ENCODE measurements around the gene KCTD16. TPM values are rescaled to one million over a fixed set of nuclear protein-coding genes. Genes with fewer than 3 reads are reported as not detected.

KCTD16 gene
- total RNA-seq, 1 donor, result under 0.01 TPM

DNA sequence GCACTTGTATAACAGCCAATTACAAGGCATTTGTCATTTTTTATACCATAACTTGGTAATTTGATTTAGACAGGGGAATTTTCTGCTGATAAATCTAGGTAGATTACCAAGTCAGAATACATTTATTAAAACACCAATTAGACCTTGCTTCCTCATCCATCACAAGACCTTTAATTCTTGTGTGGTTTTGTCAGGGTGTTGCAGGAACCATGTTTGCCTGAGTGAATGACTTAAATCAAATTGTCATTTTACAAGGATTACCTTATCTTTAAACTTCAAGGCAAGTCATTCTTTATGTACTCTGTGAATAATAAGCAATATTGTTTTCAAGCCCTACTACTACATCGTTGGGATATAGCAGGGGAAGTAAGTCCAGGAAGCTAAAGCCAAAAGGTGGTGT, 257.7 kb downstream of the KCTD16 start:
- Histone ChIP-seq H3K4me1 (ENCODE audit: insufficient read depth, low read length) (no peaks in the 10 kb centered on the region), H3K27me3 (ENCODE audit: insufficient read depth, low read length) (no peaks in the 10 kb centered on the region), H3K4me3 (ENCODE audit: low read length) (no peak overlapping the region), H3K9me3 (ENCODE audit: low read depth, low read length) (no peaks in the 10 kb centered on the region)

GRCh38 chr5:144429405-144429804, 258.7 kb downstream of the KCTD16 start:
- H3K4me1 ChIP-seq (ENCODE audit: insufficient read depth, low read length), result no peaks in the 10 kb centered on the region

DNA sequence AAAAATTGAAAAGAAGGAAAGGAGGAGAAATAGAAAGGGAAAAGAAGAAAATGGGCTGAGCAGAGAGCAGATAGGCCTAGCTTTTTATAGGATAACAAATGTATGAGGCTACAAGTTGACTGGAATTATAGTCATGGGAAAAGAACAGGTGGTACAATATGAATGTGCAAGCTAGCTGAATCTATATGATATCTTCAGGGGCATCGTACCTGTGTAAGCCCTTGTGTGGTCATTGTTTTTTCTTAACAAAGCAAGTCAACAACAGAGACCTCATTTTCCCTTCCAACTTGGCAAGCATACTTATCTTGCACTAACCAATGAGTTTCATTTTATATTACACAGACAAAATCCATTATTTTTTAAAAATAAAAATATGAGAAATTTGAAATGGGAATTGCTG, 259.2 kb downstream of the KCTD16 start:
- no peaks in the 10 kb centered on the region for H3K9me3 ChIP-seq (ENCODE audit: low read depth, low read length)
- no peaks in the 10 kb centered on the region for H3K4me1 ChIP-seq (ENCODE audit: insufficient read depth, low read length)
- H3K4me3 ChIP-seq (ENCODE audit: low read length), result no peak overlapping the region
- H3K27me3 ChIP-seq (ENCODE audit: insufficient read depth, low read length), result no peaks in the 10 kb centered on the region

More at GRCh38 chr5:144429405-144429804, 258.7 kb downstream of the KCTD16 start:
- Histone ChIP-seq H3K4me3 (ENCODE audit: low read length) (no peak overlapping the region), H3K27me3 (ENCODE audit: insufficient read depth, low read length) (no peaks in the 10 kb centered on the region), H3K9me3 (ENCODE audit: low read depth, low read length) (no peaks in the 10 kb centered on the region)

DNA sequence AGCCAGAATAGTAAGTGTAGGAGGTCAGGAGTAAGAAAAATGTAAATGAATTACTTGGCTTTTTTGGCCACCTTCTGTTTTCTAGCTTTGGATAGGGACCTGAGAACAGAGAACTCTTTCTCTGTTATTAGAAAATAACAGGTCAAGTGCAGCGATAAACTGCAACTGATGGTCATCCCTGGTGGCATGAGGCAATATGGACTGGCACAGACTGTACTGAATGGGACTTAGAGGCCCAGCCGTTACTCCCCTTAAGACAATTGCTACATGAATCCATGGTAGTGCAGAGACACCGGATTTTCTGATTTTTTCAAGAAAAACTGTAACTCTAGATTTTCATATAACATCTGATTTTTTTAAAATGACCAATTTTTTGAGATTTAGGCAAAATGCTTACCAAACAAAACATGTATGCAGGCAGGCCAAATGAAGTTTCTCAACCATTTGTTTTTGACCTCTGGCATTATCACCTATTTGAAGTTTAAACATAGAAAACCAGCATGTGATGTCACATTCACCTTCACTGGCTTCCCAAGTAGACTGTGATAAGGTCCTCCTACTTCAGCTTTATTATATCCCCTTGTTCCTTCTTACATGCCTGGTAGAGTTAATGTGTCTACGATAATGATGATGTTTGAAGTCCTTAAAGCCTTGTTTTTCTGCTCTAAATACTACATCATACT, 262.6 kb downstream of the KCTD16 start:
- Histone ChIP-seq H3K4me1 (ENCODE audit: insufficient read depth, low read length) (no peaks in the 10 kb centered on the region), H3K4me3 (ENCODE audit: low read length) (no peak overlapping the region), H3K27me3 (ENCODE audit: insufficient read depth, low read length) (no peaks in the 10 kb centered on the region), H3K9me3 (ENCODE audit: low read depth, low read length) (no peaks in the 10 kb centered on the region)

- Histone ChIP-seq H3K27me3 (ENCODE audit: insufficient read depth, low read length) (no peaks in the 10 kb centered on the region), H3K9me3 (ENCODE audit: low read depth, low read length) (no peaks in the 10 kb centered on the region), H3K4me1 (ENCODE audit: insufficient read depth, low read length) (no peaks in the 10 kb centered on the region), H3K4me3 (ENCODE audit: low read length) (no peak overlapping the region)
These were observed 263.2 kb downstream of the KCTD16 start for GRCh38 chr5:144433893-144434292.

DNA sequence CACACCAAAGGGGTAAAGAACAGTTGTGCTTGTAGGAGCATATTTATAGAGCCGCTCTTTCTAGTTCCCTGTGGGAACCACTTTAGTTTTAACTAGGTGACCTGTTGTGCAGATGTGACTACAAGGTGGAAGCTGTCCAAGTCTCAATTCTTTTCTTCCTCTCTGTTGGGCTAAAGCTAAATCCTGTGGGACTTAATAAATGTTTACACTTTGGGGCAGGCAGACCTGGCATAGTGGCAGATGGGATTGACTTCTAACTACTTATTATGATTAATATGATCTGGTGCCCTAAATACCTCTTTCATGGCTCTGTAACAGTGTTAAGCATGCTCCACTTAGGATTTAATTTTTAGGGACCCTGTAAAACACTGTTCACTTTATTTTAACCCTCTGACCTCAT, 265.3 kb downstream of the KCTD16 start:
- no peaks in the 10 kb centered on the region for H3K27me3 ChIP-seq (ENCODE audit: insufficient read depth, low read length)
- peaks cover 2% of the 10 kb centered on the region for H3K9me3 ChIP-seq (ENCODE audit: low read depth, low read length)
- H3K4me3 ChIP-seq (ENCODE audit: low read length), result no peak overlapping the region
- no peaks in the 10 kb centered on the region for H3K4me1 ChIP-seq (ENCODE audit: insufficient read depth, low read length)

DNA sequence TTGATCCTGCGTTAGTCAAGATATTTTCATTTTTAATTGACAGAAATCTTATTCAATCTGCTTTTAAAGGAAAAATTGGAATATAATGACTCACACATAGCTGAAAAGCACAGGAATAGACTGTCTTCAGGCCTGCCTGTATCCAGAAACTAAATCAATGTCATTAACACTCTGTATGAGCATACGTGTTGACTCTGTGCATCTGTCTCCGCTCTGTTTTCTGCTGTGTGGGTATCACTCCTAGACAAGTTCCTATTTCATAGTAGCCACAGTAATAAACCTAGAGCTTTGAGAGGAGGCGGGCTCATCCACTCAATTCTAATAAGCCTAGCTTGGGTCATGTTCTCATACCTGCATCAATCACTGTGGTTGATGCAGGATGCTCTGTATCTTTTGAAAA, 267.6 kb downstream of the KCTD16 start:
- Histone ChIP-seq H3K4me1 (ENCODE audit: insufficient read depth, low read length) (no peaks in the 10 kb centered on the region), H3K9me3 (ENCODE audit: low read depth, low read length) (peaks cover 12% of the 10 kb centered on the region), H3K27me3 (ENCODE audit: insufficient read depth, low read length) (no peaks in the 10 kb centered on the region), H3K4me3 (ENCODE audit: low read length) (no peak overlapping the region)

DNA sequence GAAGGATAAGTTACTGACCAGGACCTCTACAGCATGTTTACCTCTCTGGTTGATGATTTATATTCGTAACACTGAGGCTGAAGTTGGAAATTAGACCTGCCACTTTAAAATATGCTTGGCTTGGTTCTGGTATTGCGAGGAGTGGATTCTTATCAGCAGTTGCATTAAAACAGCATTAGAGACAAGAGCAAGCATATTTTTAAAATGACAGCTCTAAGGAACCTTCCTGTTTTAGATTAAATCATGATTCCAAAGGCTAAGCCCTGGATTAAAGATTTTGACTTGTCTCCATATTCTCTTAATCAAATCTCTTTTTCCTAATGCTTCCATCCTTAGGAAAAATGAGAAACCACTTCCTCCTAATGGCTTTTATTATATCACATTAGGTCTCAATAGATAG, 277.8 kb downstream of the KCTD16 start:
- peaks cover 3% of the 10 kb centered on the region for H3K9me3 ChIP-seq (ENCODE audit: low read depth, low read length)
- no peak overlapping the region for H3K4me3 ChIP-seq (ENCODE audit: low read length)
- H3K27me3 ChIP-seq (ENCODE audit: insufficient read depth, low read length), result no peaks in the 10 kb centered on the region
- H3K4me1 ChIP-seq (ENCODE audit: insufficient read depth, low read length), result no peaks in the 10 kb centered on the region

DNA sequence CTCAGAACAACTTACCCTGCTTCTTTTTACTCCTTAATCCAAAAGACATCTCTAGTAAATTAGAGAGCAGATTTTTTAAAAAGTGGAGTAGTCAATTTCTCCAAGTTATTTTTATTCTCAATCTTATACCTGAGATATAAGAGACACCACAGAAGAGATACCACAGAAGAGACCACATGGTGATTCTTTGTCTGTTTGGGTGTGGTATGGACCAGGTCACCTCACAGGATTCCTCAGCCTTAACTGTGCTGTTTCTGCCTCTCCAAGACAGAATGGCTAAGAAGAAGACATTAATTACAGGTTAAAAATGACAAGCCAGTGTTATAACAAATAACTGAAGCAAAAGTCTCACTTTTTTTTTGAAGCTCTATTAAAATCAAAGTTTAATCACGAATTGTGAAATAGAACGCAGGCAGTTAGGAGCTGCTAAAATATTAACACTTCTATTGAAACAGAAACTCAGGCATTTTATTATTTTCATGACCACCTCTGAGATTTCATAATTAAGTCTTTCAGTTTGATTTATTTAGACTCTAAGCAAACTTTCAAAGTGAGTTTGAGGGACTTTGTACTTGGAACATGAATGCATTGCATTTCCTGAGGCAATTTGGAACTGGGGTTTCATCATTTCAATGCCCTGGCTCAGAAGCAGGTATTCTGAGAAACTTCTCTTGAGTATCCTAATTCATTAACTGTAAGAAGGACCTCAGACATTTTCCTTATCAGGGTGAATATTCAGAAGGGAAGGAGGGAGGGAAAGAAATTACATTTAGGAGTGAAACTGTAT, 280.7 kb downstream of the KCTD16 start:
- H3K4me1 ChIP-seq (ENCODE audit: insufficient read depth, low read length), result no peaks in the 10 kb centered on the region
- no peaks in the 10 kb centered on the region for H3K9me3 ChIP-seq (ENCODE audit: low read depth, low read length)
- no peak overlapping the region for H3K4me3 ChIP-seq (ENCODE audit: low read length)
- H3K27me3 ChIP-seq (ENCODE audit: insufficient read depth, low read length), result no peaks in the 10 kb centered on the region

DNA sequence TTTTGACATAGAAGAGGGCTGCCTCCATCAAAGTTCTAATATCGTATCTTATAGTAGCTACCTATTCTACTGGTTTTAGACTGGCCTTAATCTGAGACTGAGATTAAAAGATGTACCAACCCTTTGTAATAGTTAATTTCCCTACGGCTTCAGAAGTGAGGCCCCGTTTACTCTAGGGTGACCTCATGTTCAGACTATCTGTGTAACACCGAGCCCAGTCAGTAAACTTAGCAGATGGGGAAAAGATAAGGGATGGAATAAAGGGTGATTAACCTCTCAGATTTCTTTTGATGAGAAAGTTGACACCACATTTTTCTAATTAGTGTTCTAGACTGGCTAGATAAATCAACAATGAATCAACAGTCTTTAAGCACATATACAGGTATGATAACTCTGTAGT, 283.1 kb downstream of the KCTD16 start:
- H3K9me3 ChIP-seq (ENCODE audit: low read depth, low read length), result no peaks in the 10 kb centered on the region
- no peaks in the 10 kb centered on the region for H3K4me1 ChIP-seq (ENCODE audit: insufficient read depth, low read length)
- H3K4me3 ChIP-seq (ENCODE audit: low read length), result no peak overlapping the region
- H3K27me3 ChIP-seq (ENCODE audit: insufficient read depth, low read length), result no peaks in the 10 kb centered on the region

GRCh38 chr5:144457160-144457559, 286.5 kb downstream of the KCTD16 start:
- Histone ChIP-seq H3K4me1 (ENCODE audit: insufficient read depth, low read length) (no peaks in the 10 kb centered on the region), H3K27me3 (ENCODE audit: insufficient read depth, low read length) (no peaks in the 10 kb centered on the region), H3K9me3 (ENCODE audit: low read depth, low read length) (no peaks in the 10 kb centered on the region), H3K4me3 (ENCODE audit: low read length) (no peak overlapping the region)

DNA sequence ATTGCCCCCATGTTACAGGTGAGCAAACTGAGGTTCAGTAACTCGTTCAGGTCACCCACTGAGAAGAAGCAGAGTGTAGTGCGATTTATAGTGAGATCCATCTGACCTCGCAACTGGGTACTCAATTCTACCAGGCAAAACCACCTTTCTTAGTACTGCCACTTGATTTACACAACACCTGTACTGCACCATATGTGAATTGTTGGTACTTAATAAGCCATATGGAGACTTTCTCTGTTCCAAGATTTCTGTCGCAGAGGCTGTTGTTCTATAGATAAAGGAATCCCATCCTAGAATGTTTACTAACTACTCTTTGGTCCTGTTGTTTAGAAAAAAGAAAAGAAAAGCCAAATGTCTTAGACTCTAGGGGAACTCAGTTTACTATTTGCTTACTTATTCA, 287.5 kb downstream of the KCTD16 start:
- no peak overlapping the region for H3K4me3 ChIP-seq (ENCODE audit: low read length)
- H3K9me3 ChIP-seq (ENCODE audit: low read depth, low read length), result no peaks in the 10 kb centered on the region
- no peaks in the 10 kb centered on the region for H3K27me3 ChIP-seq (ENCODE audit: insufficient read depth, low read length)
- H3K4me1 ChIP-seq (ENCODE audit: insufficient read depth, low read length), result no peaks in the 10 kb centered on the region

DNA sequence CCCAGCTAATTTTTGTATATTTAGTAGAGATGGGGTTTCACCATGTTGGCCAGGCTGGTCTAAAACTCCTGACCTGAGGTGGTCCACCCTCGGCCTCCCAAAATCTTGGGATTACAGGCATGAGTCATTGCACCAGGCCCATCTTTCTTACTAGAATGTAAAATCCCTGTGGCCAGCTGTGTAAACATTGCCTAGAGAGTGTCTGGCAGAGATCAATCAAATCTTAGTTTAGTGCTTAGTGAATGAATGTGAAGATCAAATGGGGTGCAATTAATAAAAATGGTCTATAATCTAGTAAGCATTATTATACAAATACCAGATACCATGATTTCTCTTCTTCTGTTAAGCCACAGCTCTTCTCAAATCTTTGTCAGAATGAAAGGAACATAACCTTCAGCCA, 289.9 kb downstream of the KCTD16 start:
- Histone ChIP-seq H3K4me3 (ENCODE audit: low read length) (no peak overlapping the region), H3K4me1 (ENCODE audit: insufficient read depth, low read length) (no peaks in the 10 kb centered on the region), H3K27me3 (ENCODE audit: insufficient read depth, low read length) (no peaks in the 10 kb centered on the region), H3K9me3 (ENCODE audit: low read depth, low read length) (no peaks in the 10 kb centered on the region)

DNA sequence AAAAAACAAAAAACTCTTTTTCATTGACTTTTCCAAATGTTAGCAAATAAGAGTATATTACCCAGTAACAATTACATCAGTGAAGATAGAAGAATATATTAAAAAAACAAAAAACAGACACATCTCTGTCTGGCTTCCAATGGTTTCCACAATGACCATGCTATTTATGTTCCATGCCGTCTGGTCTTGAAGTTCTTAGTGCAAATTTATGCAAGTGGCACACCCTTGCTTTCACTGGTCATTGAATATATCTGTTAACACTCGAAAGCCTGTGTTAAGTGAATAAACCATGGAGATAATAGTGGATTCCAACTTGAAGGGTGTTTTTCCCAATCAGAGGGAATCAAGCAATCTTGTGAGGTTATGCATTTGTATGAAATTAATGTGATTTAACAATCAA, 291.9 kb downstream of the KCTD16 start:
- H3K4me3 ChIP-seq (ENCODE audit: low read length), result no peak overlapping the region
- no peaks in the 10 kb centered on the region for H3K27me3 ChIP-seq (ENCODE audit: insufficient read depth, low read length)
- H3K4me1 ChIP-seq (ENCODE audit: insufficient read depth, low read length), result no peaks in the 10 kb centered on the region
- no peaks in the 10 kb centered on the region for H3K9me3 ChIP-seq (ENCODE audit: low read depth, low read length)

- Histone ChIP-seq H3K4me1 (ENCODE audit: insufficient read depth, low read length) (no peaks in the 10 kb centered on the region), H3K9me3 (ENCODE audit: low read depth, low read length) (no peaks in the 10 kb centered on the region), H3K27me3 (ENCODE audit: insufficient read depth, low read length) (no peaks in the 10 kb centered on the region), H3K4me3 (ENCODE audit: low read length) (no peak overlapping the region)
These were observed 293.0 kb downstream of the KCTD16 start for GRCh38 chr5:144463481-144464223.
